ENCODE measurements around the gene FAM124A. TPM values are rescaled to one million over a fixed set of nuclear protein-coding genes. Genes with fewer than 3 reads are reported as not detected.

The FAM124A gene
- total RNA-seq, 1 donor from 2014 or later = 3.7 TPM

GRCh38 chr13:51333421-51333820, 111.2 kb downstream of the FAM124A start:
- TF ChIP-seq CTCF (conservative IDR thresholded peaks at IDR 0.05) = no peak
- Mint-ChIP-seq H3K4me1 (peaks cover 5% of the 10 kb centered on the region), H3K4me3 (no peak overlapping the region), H3K27ac (ENCODE audit: unreplicated experiment) (no peak overlapping the region), H3K27me3 (ENCODE audit: low read depth) (peaks cover 23% of the 10 kb centered on the region), H3K9me3 (no peaks in the 10 kb centered on the region), H3K36me3 (ENCODE audit: low read depth) (no peaks in the 10 kb centered on the region)
- no peak for DNase-seq (ENCODE audit: low read depth, low spot score)

- no peak overlapping the region for H3K27ac Mint-ChIP-seq (ENCODE audit: unreplicated experiment)
- H3K4me1 Mint-ChIP-seq = peaks cover 5% of the 10 kb centered on the region
- H3K9me3 Mint-ChIP-seq = no peaks in the 10 kb centered on the region
- no peak for TF ChIP-seq CTCF (conservative IDR thresholded peaks at IDR 0.05)
- DNase-seq (ENCODE audit: low read depth, low spot score) = no peak
- H3K36me3 Mint-ChIP-seq (ENCODE audit: low read depth) = no peaks in the 10 kb centered on the region
- H3K27me3 Mint-ChIP-seq (ENCODE audit: low read depth) = peaks cover 23% of the 10 kb centered on the region
- H3K4me3 Mint-ChIP-seq = no peak overlapping the region
Measured at GRCh38 chr13:51333826-51334225, 111.6 kb downstream of the FAM124A start.

Other genes starting within 250 kb of the FAM124A start
- gene C13orf42, start 111.1 kb upstream of the FAM124A start, total RNA-seq = not detected in 2 replicates
- gene SERPINE3, start 117.3 kb downstream of the FAM124A start, total RNA-seq = not detected in 2 replicates
- gene INTS6, start 230.6 kb downstream of the FAM124A start, total RNA-seq = 38.1 and 39.2 TPM in 2 replicates